Ascending aorta (tissue), 2 donors: ENCODE results near the gene RNF113B. TPM values are rescaled to one million over a fixed set of nuclear protein-coding genes. Genes with fewer than 3 reads are reported as not detected.

Experiments
- DNase-seq, 2 donors: peaks; one replicate each; pipeline ENCODE4 v3.0.0-alpha.2; 2019; ENCODE audit warnings: low spot score in 2 of 2
- H3K27ac ChIP-seq, 2 donors: fragments of 200-600 bp; sonication (generic); one replicate each; pipeline ENCODE4 v1.5.1; 2016 to 2017; ENCODE audit warnings: mild to moderate bottlenecking in 1 of 2
- H3K27me3 ChIP-seq: fragments of 200-600 bp; sonication (generic); one replicate; pipeline ENCODE4 v1.5.1; 2017
- H3K36me3 ChIP-seq, 2 donors: fragments of 200-600 bp; sonication (generic); one replicate each; pipeline ENCODE4 v1.5.1; 2016
- H3K4me1 ChIP-seq, 2 donors: fragments of 200-600 bp; sonication (generic); one replicate each; pipeline ENCODE4 v1.5.1; 2016 to 2017; ENCODE audit warnings: mild to moderate bottlenecking in 1 of 2
- H3K4me3 ChIP-seq, 2 donors: fragments of 200-600 bp; sonication (generic); one replicate each; pipeline ENCODE4 v1.5.1; 2016 to 2017; ENCODE audit warnings: mild to moderate bottlenecking in 1 of 2
- H3K9me3 ChIP-seq, 2 donors: fragments of 200-600 bp; sonication (generic); one replicate each; pipeline ENCODE4 v1.5.1; 2016
- CTCF ChIP-seq, 3 experiments: fragments of 200-600 bp in 2 of 3; fragments of 450-650 bp in 1 of 3; sonication (generic) in 2 of 3; IDR thresholded peaks; one replicate each; pipeline ENCODE4 v1.5.1; 2016 to 2019; ENCODE audit warnings: antibody characterized with exemption in 3 of 3, mild to moderate bottlenecking in 1 of 3, moderate library complexity in 1 of 3
- intact Hi-C: fragments of 100-400 bp; cut with DNase I; formaldehyde crosslinking; loops from one replicate; pipeline ENCODE4 v1.15.1; 2023
- total RNA-seq: library from RNA; depleted of rRNA; stranded (reverse); fragments of >200 nt; gene quantifications from one replicate; pipeline ENCODE4 v1.1.0, GENCODE V29; 2016

RNF113B gene
- total RNA-seq, 1 donor from 2014 or later: not detected

DNA sequence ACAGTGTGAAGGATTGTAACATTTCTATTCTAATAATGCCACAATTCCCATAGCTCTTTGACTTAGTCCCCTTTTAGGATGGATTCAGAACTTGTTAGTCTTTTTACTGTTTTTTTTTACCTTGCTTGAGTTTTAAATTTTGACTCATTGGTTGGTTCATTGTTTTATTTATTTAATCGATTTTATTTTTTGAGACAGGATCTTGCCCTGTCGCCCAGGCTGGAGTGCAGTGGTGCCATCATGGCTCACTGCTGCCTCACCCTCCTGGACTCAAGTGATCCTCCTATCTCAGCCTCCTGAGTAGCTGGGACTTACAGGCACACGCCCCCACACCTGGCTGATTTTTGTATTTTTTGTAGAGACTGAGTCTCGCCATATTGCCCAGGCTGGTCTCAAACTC lies 5.1 kb upstream of the RNF113B start:
- TF ChIP-seq CTCF (IDR thresholded peaks at IDR 0.05): no peak
- no peaks in the 10 kb centered on the region for H3K27me3 ChIP-seq
- intact Hi-C loops: no loop called here
- no peaks in the 10 kb centered on the region for H3K36me3 ChIP-seq
- no peaks in the 10 kb centered on the region for H3K9me3 ChIP-seq
- no peak for DNase-seq
- no peak overlapping the region for H3K4me3 ChIP-seq
- H3K27ac ChIP-seq: peak overlapping the region in 1 of 2 donors; percentile 63
- no peaks in the 10 kb centered on the region for H3K4me1 ChIP-seq

GRCh38 chr13:98181111-98181815 lies 4.2 kb upstream of the RNF113B start:
- no peak for TF ChIP-seq CTCF (IDR thresholded peaks at IDR 0.05)
- intact Hi-C loops: no loop called here
- Histone ChIP-seq H3K9me3 (no peaks in the 10 kb centered on the region), H3K36me3 (no peaks in the 10 kb centered on the region), H3K27ac (no peak overlapping the region), H3K4me3 (no peak overlapping the region), H3K27me3 (no peaks in the 10 kb centered on the region), H3K4me1 (no peaks in the 10 kb centered on the region)
- DNase-seq: no peak

- intact Hi-C loops: no loop called here
- Histone ChIP-seq H3K27ac (no peak overlapping the region), H3K36me3 (no peaks in the 10 kb centered on the region), H3K4me1 (no peaks in the 10 kb centered on the region), H3K27me3 (no peaks in the 10 kb centered on the region), H3K9me3 (no peaks in the 10 kb centered on the region), H3K4me3 (no peak overlapping the region)
- no peak for DNase-seq
- no peak for TF ChIP-seq CTCF (IDR thresholded peaks at IDR 0.05)
Measured at GRCh38 chr13:98180092-98180491, 3.0 kb upstream of the RNF113B start.

DNA sequence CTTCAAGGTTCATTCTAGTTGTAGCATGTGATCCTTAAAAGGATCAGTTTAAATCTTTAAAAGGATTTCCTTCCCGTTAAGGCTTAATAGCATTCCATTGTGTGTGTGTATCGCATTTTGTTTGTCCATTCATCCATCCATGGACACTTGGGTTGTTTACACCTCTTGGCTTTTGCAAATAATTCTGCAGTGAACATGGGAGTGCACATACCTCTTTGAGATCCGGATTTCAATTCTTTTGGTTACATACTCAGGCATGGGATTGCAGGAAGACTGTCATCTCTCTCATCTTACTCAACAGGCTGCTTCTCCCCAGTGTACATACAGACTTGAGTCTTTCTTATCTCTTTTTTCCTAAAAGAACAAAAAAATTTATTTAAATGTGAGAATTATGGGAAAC lies 1.2 kb downstream of the RNF113B start:
- no peak for TF ChIP-seq CTCF (IDR thresholded peaks at IDR 0.05)
- intact Hi-C loops: no loop called here
- Histone ChIP-seq H3K27ac (no peak overlapping the region), H3K4me1 (peaks cover 3 to 15% of the 10 kb centered on the region in 2 donors), H3K27me3 (no peaks in the 10 kb centered on the region), H3K36me3 (no peaks in the 10 kb centered on the region), H3K4me3 (no peak overlapping the region), H3K9me3 (no peaks in the 10 kb centered on the region)
- no peak for DNase-seq

DNA sequence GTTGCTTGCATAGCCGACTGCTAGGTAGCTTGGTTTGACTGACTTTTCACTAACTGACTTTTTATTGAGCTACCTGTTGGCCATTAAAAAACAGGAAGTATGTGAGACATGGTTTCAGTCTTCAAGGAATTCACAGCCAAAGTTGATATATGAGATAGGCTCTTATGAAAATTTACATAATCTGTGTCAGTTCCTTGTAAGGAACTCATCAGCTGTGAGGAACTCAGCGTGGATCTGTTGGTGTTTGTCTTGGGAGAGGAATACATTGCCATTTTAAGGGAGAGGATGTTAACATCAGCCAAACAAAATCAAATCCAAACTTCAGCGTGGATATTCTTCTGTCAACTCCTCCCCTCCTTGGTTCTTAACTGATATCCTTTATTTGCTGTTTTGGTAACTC lies 2.0 kb downstream of the RNF113B start:
- H3K4me1 ChIP-seq: peaks cover 3 to 15% of the 10 kb centered on the region in 2 donors
- DNase-seq: no peak
- no peaks in the 10 kb centered on the region for H3K36me3 ChIP-seq
- H3K4me3 ChIP-seq: no peak overlapping the region
- no peak for TF ChIP-seq CTCF (IDR thresholded peaks at IDR 0.05)
- no peaks in the 10 kb centered on the region for H3K27me3 ChIP-seq
- H3K9me3 ChIP-seq: no peaks in the 10 kb centered on the region
- intact Hi-C loops: no loop called here
- no peak overlapping the region for H3K27ac ChIP-seq

GRCh38 chr13:98174307-98174706 lies 2.8 kb downstream of the RNF113B start:
- H3K4me1 ChIP-seq: peaks cover 3 to 15% of the 10 kb centered on the region in 2 donors
- no peaks in the 10 kb centered on the region for H3K9me3 ChIP-seq
- intact Hi-C loops: no loop called here
- H3K27me3 ChIP-seq: no peaks in the 10 kb centered on the region
- DNase-seq: no peak
- H3K4me3 ChIP-seq: no peak overlapping the region
- H3K27ac ChIP-seq: peak overlapping the region in 1 of 2 donors; percentile 23
- no peaks in the 10 kb centered on the region for H3K36me3 ChIP-seq
- no peak for TF ChIP-seq CTCF (IDR thresholded peaks at IDR 0.05)
